Osteocyte (in vitro differentiated cells): ENCODE data around the gene AMY2B. TPM values are rescaled to one million over a fixed set of nuclear protein-coding genes. Genes with fewer than 3 reads are reported as not detected.
"Not testable (repeated sequence)": the region's sequence is repeated elsewhere in the genome, so short reads cannot be mapped to it uniquely, and the experiment has no call there.

Source experiments
- DNase-seq: peaks from one replicate; pipeline ENCODE4 v3.0.0; 2021; ENCODE audit warnings: mixed read lengths; ENCODE audit not compliant: unreplicated experiment; ENCODE audit errors: extremely low spot score
- H3K27ac Mint-ChIP-seq: one replicate; pipeline ENCODE4 v1.8.0; 2021; ENCODE audit warnings: mild to moderate bottlenecking, mixed read lengths; ENCODE audit not compliant: unreplicated experiment
- H3K27me3 Mint-ChIP-seq: one replicate; pipeline ENCODE4 v1.8.0; 2021; ENCODE audit warnings: mixed read lengths; ENCODE audit not compliant: unreplicated experiment
- H3K36me3 Mint-ChIP-seq: one replicate; pipeline ENCODE4 v1.8.0; 2021; ENCODE audit warnings: mixed read lengths; ENCODE audit not compliant: unreplicated experiment
- H3K4me1 Mint-ChIP-seq: one replicate; pipeline ENCODE4 v1.8.0; 2021; ENCODE audit warnings: mixed read lengths; ENCODE audit not compliant: unreplicated experiment
- H3K4me3 Mint-ChIP-seq: one replicate; pipeline ENCODE4 v1.8.0; 2021; ENCODE audit warnings: mild to moderate bottlenecking, moderate library complexity, mixed read lengths; ENCODE audit not compliant: unreplicated experiment
- H3K9me3 Mint-ChIP-seq: one replicate; pipeline ENCODE4 v1.8.0; 2021; ENCODE audit warnings: mixed read lengths; ENCODE audit not compliant: unreplicated experiment
- CTCF ChIP-seq: fragments of 200-600 bp; sonication (generic); IDR thresholded peaks from 2 replicates; pipeline ENCODE4 v1.5.0; 2021; ENCODE audit warnings: antibody characterized with exemption, mild to moderate bottlenecking, moderate library complexity
- total RNA-seq: library from RNA; stranded (reverse); gene quantifications from 2 replicates; pipeline ENCODE4 v1.2.1, GENCODE V29; 2021

AMY2B gene
- total RNA-seq, 1 donor from 2014 or later: 8.2 TPM

GRCh38 chr1:103576065-103576464 is 4.7 kb downstream of the AMY2B start:
- no peaks in the 10 kb centered on the region for H3K4me1 Mint-ChIP-seq
- no peaks in the 10 kb centered on the region for H3K9me3 Mint-ChIP-seq
- H3K36me3 Mint-ChIP-seq: no peaks in the 10 kb centered on the region
- no peak for DNase-seq
- no peak overlapping the region for H3K27ac Mint-ChIP-seq
- no peak overlapping the region for H3K4me3 Mint-ChIP-seq
- no peak for TF ChIP-seq CTCF
- peaks cover 25% of the 10 kb centered on the region for H3K27me3 Mint-ChIP-seq

GRCh38 chr1:103576784-103577183 is 5.4 kb downstream of the AMY2B start:
- not testable (repeated sequence) for H3K4me3 Mint-ChIP-seq, DNase-seq, H3K27ac Mint-ChIP-seq, H3K9me3 Mint-ChIP-seq, H3K36me3 Mint-ChIP-seq, H3K4me1 Mint-ChIP-seq
- H3K27me3 Mint-ChIP-seq: peaks cover 25% of the 10 kb centered on the region

- Mint-ChIP-seq H3K36me3 (no peaks in the 10 kb centered on the region), H3K4me1 (no peaks in the 10 kb centered on the region), H3K27ac (no peak overlapping the region), H3K4me3 (no peak overlapping the region), H3K9me3 (no peaks in the 10 kb centered on the region), H3K27me3 (peaks cover 24% of the 10 kb centered on the region)
- no peak for TF ChIP-seq CTCF
- no peak for DNase-seq
Measured at GRCh38 chr1:103582464-103582863, 11.1 kb downstream of the AMY2B start.

GRCh38 chr1:103583887-103584286 is 12.5 kb downstream of the AMY2B start:
- Mint-ChIP-seq H3K27ac (no peak overlapping the region), H3K36me3 (no peaks in the 10 kb centered on the region), H3K27me3 (peaks cover 18% of the 10 kb centered on the region), H3K4me1 (no peaks in the 10 kb centered on the region), H3K4me3 (no peak overlapping the region), H3K9me3 (no peaks in the 10 kb centered on the region)
- no peak for TF ChIP-seq CTCF
- DNase-seq: no peak

GRCh38 chr1:103584537-103584936 is 13.1 kb downstream of the AMY2B start:
- no peak overlapping the region for H3K27ac Mint-ChIP-seq
- no peaks in the 10 kb centered on the region for H3K4me1 Mint-ChIP-seq
- no peak for DNase-seq
- H3K9me3 Mint-ChIP-seq: no peaks in the 10 kb centered on the region
- peaks cover 22% of the 10 kb centered on the region for H3K27me3 Mint-ChIP-seq
- no peak overlapping the region for H3K4me3 Mint-ChIP-seq
- H3K36me3 Mint-ChIP-seq: no peaks in the 10 kb centered on the region
- no peak for TF ChIP-seq CTCF

GRCh38 chr1:103602740-103603139 is 31.4 kb downstream of the AMY2B start:
- not testable (repeated sequence) for H3K27ac Mint-ChIP-seq, H3K4me3 Mint-ChIP-seq, H3K4me1 Mint-ChIP-seq, DNase-seq, H3K9me3 Mint-ChIP-seq, H3K27me3 Mint-ChIP-seq, H3K36me3 Mint-ChIP-seq
